Measurements from ENCODE around the gene PIP4K2C.
"Not testable (repeated sequence)": the region's sequence is repeated elsewhere in the genome, so short reads cannot be mapped to it uniquely, and the experiment has no call there.

Gene PIP4K2C

DNA sequence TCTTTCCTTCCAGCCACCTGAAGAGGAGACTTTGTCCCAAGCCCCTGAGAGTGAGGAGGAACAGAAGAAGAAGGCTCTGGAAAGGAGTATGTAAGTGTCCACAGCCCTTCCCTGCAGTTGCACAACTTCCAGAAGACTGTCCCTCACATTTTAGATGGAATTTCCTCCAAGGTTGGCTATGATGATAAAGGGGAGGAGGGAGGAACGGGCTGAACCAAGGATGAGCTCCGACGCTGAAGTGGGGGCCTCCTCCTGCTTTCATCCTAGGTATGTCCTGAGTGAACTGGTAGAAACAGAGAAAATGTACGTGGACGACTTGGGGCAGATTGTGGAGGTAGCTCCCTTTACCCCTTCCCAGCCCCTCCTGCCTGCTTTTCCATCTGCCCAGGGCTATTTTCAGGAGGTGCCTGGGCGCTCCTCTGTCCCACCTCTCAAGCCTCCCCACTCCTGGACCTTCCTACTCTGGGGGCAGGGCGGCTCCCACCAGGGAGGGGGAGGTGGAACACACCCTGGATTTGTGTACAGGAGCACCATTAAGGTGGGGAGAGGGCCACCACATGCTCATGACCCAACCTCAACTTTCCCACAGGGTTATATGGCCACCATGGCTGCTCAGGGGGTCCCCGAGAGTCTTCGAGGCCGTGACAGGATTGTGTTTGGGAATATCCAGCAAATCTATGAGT, 22.6 kb downstream of the PIP4K2C start:
- Histone ChIP-seq H3K9ac (ENCODE audit: low read depth, low read length) (no peak overlapping the region), H3K36me3 (ENCODE audit: insufficient read depth, low read length) (no peaks in the 10 kb centered on the region), H3K9me3 (ENCODE audit: control insufficient read depth, insufficient read depth, low read length) (no peaks in the 10 kb centered on the region), H3K4me1 (ENCODE audit: insufficient read depth, low read length) (peaks cover 10% of the 10 kb centered on the region; the same call in 1 of the 2 replicates)

DNA sequence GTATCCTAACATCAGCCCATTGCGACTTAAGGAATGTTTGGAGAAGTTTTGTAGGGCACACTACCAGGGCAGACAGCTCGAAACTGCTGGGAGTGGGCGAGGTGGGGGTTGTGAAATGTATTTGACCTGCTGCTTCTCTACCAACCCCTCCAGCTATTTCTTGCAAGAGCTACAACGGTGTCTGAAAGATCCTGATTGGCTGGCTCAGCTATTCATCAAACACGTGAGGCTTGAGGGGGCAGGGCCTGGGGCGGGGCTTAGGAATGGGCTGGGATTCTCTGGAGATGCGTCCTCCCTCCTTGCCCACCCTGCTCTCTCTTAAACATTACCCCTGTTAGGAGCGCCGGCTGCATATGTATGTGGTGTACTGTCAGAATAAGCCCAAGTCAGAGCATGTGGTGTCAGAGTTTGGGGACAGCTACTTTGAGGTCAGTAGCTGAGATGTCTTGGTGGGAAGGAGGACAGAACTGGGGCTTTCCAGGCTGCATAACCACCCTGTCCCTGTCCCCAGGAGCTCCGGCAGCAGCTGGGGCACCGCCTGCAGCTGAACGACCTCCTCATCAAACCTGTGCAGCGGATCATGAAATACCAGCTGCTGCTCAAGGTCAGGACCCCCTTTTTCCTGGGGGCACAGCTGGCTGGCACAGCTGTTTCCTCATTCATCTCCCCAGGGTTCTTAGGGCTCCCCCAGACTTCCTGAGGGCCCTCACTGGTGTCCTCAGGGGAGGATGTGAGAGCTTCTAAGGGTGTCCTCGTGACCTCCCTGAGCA, 23.4 kb downstream of the PIP4K2C start:
- Histone ChIP-seq H3K9me3 (ENCODE audit: control insufficient read depth, insufficient read depth, low read length) (no peaks in the 10 kb centered on the region), H3K9ac (ENCODE audit: low read depth, low read length) (no peak overlapping the region), H3K36me3 (ENCODE audit: insufficient read depth, low read length) (no peaks in the 10 kb centered on the region), H3K4me1 (ENCODE audit: insufficient read depth, low read length) (peaks cover 7% of the 10 kb centered on the region; the same call in 1 of the 2 replicates)

GRCh38 chr12:57614948-57615500, 24.0 kb downstream of the PIP4K2C start:
- H3K4me1 ChIP-seq (ENCODE audit: insufficient read depth, low read length), result peaks cover 7% of the 10 kb centered on the region; the same call in 1 of the 2 replicates

GRCh38 chr12:57615637-57616036, 24.6 kb downstream of the PIP4K2C start:
- H3K4me1 ChIP-seq (ENCODE audit: insufficient read depth, low read length), result peaks cover 7% of the 10 kb centered on the region; the same call in 1 of the 2 replicates
- no peaks in the 10 kb centered on the region for H3K36me3 ChIP-seq (ENCODE audit: insufficient read depth, low read length)
- H3K9ac ChIP-seq (ENCODE audit: low read depth, low read length), result no peak overlapping the region
- H3K9me3 ChIP-seq (ENCODE audit: control insufficient read depth, insufficient read depth, low read length), result no peaks in the 10 kb centered on the region

More at GRCh38 chr12:57614948-57615500, 24.0 kb downstream of the PIP4K2C start:
- Histone ChIP-seq H3K36me3 (ENCODE audit: insufficient read depth, low read length) (no peaks in the 10 kb centered on the region), H3K9ac (ENCODE audit: low read depth, low read length) (no peak overlapping the region), H3K9me3 (ENCODE audit: control insufficient read depth, insufficient read depth, low read length) (no peaks in the 10 kb centered on the region)

- H3K9ac ChIP-seq (ENCODE audit: low read depth, low read length), result no peak overlapping the region
- no peaks in the 10 kb centered on the region for H3K36me3 ChIP-seq (ENCODE audit: insufficient read depth, low read length)
- H3K9me3 ChIP-seq (ENCODE audit: control insufficient read depth, insufficient read depth, low read length), result no peaks in the 10 kb centered on the region
- peaks cover 7% of the 10 kb centered on the region; the same call in 1 of the 2 replicates for H3K4me1 ChIP-seq (ENCODE audit: insufficient read depth, low read length)
These were observed 25.6 kb downstream of the PIP4K2C start for GRCh38 chr12:57616383-57617101.

- H3K4me1 ChIP-seq (ENCODE audit: insufficient read depth, low read length), result peaks cover 3% of the 10 kb centered on the region; the same call in 1 of the 2 replicates
- H3K9ac ChIP-seq (ENCODE audit: low read depth, low read length), result no peak overlapping the region
These were observed 26.9 kb downstream of the PIP4K2C start for GRCh38 chr12:57617942-57618341.

DNA sequence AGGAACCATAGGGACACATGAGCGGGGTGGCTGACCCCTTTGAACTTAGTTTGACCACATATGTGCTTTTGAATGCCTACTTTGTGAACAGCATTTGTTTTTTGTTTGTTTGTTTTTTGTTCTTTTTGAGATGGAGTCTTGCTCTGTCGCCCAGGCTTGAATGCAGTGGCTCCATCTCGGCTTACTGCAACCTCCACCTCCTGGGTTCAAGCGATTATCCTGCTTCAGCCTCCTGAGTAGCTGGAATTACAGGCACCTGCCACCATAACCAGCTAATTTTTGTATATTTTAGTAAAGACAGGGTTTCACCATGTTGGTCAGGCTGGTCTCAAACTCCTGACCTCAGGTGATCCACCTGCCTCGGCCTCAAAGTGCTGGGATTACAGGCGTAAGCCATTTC, 27.4 kb downstream of the PIP4K2C start:
- not testable (repeated sequence) for H3K9me3 ChIP-seq (ENCODE audit: control insufficient read depth, insufficient read depth, low read length); H3K9ac ChIP-seq (ENCODE audit: low read depth, low read length); H3K36me3 ChIP-seq (ENCODE audit: insufficient read depth, low read length); H3K4me1 ChIP-seq (ENCODE audit: insufficient read depth, low read length)

More at GRCh38 chr12:57617942-57618341, 26.9 kb downstream of the PIP4K2C start:
- no peaks in the 10 kb centered on the region for H3K36me3 ChIP-seq (ENCODE audit: insufficient read depth, low read length)
- no peaks in the 10 kb centered on the region for H3K9me3 ChIP-seq (ENCODE audit: control insufficient read depth, insufficient read depth, low read length)

GRCh38 chr12:57618966-57619433, 28.0 kb downstream of the PIP4K2C start:
- H3K9ac ChIP-seq (ENCODE audit: low read depth, low read length), result peak overlapping the region; percentile 32; the same call in 1 of the 2 replicates
- H3K36me3 ChIP-seq (ENCODE audit: insufficient read depth, low read length), result no peaks in the 10 kb centered on the region
- peaks cover 3% of the 10 kb centered on the region; the same call in 1 of the 2 replicates for H3K4me1 ChIP-seq (ENCODE audit: insufficient read depth, low read length)
- no peaks in the 10 kb centered on the region for H3K9me3 ChIP-seq (ENCODE audit: control insufficient read depth, insufficient read depth, low read length)

DNA sequence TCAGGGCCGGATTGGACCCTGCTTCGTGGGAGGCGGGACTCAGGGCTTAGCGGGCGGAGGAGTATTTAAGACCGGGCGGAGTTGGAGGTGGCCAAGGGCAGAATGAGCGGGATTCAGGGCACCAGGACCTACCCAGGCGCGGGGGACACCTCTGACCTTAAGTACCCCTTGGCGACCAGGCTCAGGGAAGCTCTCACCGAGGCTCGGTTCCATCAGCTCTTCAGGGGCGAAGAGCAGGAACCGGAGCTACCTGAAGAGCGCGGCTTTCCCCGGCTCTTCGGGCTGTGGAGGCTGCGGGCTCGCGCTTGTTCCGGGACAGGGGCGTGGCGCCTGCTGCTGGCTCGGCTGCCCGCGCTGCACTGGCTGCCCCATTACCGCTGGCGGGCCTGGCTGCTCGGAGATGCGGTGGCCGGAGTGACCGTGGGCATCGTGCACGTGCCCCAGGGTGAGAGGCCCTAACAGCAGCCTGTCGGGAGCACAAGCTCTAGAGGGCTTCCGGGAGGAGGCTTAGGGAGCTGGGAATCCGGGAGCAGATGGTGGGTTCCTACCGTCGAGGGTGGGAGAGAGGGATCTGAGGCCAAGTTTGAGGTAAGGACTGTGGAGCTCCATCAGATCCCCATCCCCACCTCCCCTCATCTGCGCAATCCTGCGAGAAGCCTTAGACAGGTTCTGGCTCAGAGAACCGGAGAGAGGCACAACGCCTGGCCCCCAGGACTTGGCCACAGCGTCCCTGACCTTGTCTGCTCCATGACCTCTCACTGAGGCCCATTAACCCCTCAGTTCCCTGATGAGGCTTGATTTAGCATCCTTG, 28.6 kb downstream of the PIP4K2C start:
- H3K9me3 ChIP-seq (ENCODE audit: control insufficient read depth, insufficient read depth, low read length), result no peaks in the 10 kb centered on the region
- H3K4me1 ChIP-seq (ENCODE audit: insufficient read depth, low read length), result peaks cover 3% of the 10 kb centered on the region; the same call in 1 of the 2 replicates
- H3K9ac ChIP-seq (ENCODE audit: low read depth, low read length), result peak overlapping the region; percentile 32; the same call in 1 of the 2 replicates
- H3K36me3 ChIP-seq (ENCODE audit: insufficient read depth, low read length), result no peaks in the 10 kb centered on the region

DNA sequence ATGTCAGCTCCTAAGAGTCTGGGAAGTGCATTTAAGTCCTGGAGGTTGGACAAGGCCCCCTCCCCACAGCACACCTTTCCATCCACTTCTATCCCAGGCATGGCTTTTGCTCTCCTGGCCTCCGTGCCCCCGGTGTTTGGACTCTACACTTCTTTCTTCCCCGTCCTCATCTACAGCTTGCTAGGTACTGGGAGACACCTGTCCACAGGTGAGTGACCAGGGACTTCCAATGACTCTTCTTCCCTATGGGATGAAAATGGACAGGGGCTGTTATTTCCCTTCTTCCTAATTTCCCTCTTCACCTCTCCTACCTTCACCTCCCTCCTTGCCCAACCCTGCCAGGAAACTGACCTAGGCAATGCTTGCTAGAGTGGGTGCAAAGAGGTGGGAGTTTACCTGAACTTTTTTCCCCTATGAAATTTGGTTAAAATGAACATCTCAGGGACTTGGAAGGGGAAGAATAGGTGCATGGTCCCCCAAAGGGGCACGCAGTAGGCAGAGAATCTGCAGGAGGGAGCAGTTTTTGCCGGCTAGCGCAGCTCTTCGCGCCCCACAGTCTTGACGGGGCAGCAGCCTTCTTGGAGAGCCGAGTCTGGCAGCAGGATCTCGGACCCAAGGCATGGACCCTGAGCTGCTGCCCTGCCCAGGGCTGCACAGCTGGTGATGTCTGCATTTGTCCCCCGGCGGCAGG, 29.4 kb downstream of the PIP4K2C start:
- no peaks in the 10 kb centered on the region for H3K9me3 ChIP-seq (ENCODE audit: control insufficient read depth, insufficient read depth, low read length)
- peaks cover 3% of the 10 kb centered on the region; the same call in 1 of the 2 replicates for H3K4me1 ChIP-seq (ENCODE audit: insufficient read depth, low read length)
- no peaks in the 10 kb centered on the region for H3K36me3 ChIP-seq (ENCODE audit: insufficient read depth, low read length)
- H3K9ac ChIP-seq (ENCODE audit: low read depth, low read length), result peak overlapping the region; percentile 37; the same call in 1 of the 2 replicates

GRCh38 chr12:57620936-57621496, 30.0 kb downstream of the PIP4K2C start:
- Histone ChIP-seq H3K9ac (ENCODE audit: low read depth, low read length) (peak overlapping the region; percentile 37; the same call in 1 of the 2 replicates), H3K36me3 (ENCODE audit: insufficient read depth, low read length) (no peaks in the 10 kb centered on the region), H3K9me3 (ENCODE audit: control insufficient read depth, insufficient read depth, low read length) (no peaks in the 10 kb centered on the region), H3K4me1 (ENCODE audit: insufficient read depth, low read length) (peaks cover 3% of the 10 kb centered on the region; the same call in 1 of the 2 replicates)

DNA sequence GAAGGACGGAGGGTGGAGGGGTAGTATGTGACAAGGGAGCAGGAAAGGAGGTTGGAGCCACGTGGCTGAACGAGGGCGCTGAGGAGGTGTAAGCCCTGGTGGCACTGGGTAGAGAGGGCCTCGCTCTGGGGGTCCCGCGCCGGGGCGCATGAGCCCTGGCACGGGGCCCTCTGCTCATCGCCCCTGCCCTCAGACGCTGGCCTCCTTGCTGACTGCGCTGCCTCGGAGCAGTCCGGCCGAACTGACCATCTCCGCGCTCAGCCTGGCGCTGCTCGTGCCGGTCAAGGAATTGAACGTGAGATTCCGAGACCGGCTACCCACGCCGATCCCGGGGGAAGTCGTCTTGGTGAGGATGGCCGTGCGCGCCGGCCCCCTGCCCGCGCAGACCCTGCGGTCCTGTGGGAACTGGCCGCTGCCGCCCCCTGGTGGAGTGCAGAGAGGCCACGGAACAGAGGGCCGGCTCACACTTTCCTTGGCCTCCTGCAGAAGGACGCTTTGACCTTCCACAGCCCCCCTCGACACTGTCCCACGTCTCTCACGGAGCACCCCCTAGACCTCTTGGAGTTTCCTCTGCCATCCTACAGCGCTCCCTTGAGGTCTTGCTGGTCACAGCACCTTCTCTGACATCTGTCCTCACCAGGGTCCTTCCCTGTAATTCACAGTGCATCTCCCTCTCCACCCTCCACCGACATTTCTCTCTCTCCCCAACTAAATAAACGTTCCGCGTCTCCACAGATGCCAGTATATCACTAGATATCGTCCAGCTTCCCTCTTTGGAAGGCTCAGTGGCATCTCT, 30.7 kb downstream of the PIP4K2C start:
- no peaks in the 10 kb centered on the region for H3K36me3 ChIP-seq (ENCODE audit: insufficient read depth, low read length)
- H3K9ac ChIP-seq (ENCODE audit: low read depth, low read length), result peak overlapping the region; percentile 37; the same call in 1 of the 2 replicates
- H3K9me3 ChIP-seq (ENCODE audit: control insufficient read depth, insufficient read depth, low read length), result no peaks in the 10 kb centered on the region
- peaks cover 3% of the 10 kb centered on the region; the same call in 1 of the 2 replicates for H3K4me1 ChIP-seq (ENCODE audit: insufficient read depth, low read length)

All from ES-I3 (cell line).